ENCODE results near the gene LMAN1L.

DNA sequence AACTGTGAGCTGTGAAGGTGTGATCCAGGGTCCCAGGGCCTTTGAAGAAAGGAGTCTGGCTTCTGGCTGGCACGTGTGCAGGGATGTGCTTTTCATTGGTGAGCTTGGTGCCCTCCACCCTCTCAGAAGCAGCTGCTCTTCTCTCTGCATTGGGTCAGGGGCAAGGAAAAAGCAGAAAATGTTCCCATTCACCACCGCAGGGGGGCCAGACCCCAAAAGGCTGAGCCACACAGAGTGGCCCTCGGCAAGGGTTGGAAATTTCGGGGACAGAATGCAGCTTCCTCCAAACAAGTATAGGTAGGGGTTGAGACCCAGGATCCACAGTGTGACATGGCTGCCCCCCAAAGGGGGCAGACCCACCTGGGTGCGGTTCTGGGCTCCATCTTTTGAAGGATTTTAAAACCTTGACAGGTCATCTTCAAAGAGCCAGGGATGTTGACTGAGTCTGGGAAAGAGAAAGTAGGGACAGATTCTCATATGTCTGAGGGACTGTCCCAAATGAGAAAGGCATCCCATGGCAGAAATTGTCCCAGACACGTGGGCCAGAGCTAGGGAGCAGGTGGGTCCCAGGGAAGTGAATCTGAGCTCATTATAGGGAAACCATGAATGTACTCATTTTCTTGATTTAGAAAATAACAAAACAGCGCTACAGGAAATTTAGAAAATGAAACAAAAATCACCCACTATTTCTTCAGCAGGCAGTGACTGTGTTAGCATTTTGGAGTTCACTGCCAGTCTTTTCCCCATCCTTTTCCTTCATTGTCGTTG is 28.0 kb upstream of the LMAN1L start:
- TF ChIP-seq CTCF (conservative IDR thresholded peaks at IDR 0.05; ENCODE audit: low read depth, low read length) (no peak), MAFK (IDR thresholded peaks at IDR 0.05; ENCODE audit: low read depth, low read length) (no peak), MAZ (IDR thresholded peaks at IDR 0.05; ENCODE audit: borderline replicate concordance, low read depth, low read length) (no peak), CEBPB (IDR thresholded peaks at IDR 0.05; ENCODE audit: low read depth, low read length) (no peak), POLR2A (IDR thresholded peaks at IDR 0.05; ENCODE audit: low read depth, low read length) (no peak), NFE2L2 (IDR thresholded peaks at IDR 0.05; ENCODE audit: low read depth, low read length) (no peak)
- TF ChIP-seq, protein P1, sequence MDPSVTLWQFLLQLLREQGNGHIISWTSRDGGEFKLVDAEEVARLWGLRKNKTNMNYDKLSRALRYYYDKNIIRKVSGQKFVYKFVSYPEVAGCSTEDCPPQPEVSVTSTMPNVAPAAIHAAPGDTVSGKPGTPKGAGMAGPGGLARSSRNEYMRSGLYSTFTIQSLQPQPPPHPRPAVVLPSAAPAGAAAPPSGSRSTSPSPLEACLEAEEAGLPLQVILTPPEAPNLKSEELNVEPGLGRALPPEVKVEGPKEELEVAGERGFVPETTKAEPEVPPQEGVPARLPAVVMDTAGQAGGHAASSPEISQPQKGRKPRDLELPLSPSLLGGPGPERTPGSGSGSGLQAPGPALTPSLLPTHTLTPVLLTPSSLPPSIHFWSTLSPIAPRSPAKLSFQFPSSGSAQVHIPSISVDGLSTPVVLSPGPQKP (IDR thresholded peaks at IDR 0.05; ENCODE audit: borderline replicate concordance, low read depth, low read length), result no peak

Data from IMR-90 (cell line).